Umbilical cord (tissue), 2 donors: Measurements from ENCODE around the gene PVR. TPM values are rescaled to one million over a fixed set of nuclear protein-coding genes. Genes with fewer than 3 reads are reported as not detected.
"Not testable (repeated sequence)": the region's sequence is repeated elsewhere in the genome, so short reads cannot be mapped to it uniquely, and the experiment has no call there.

ENCODE experiments used
- DNase-seq: peaks from one replicate; pipeline ENCODE4 v3.0.0-alpha.2; 2015; ENCODE audit warnings: low spot score
- total RNA-seq: library from RNA; depleted of rRNA; stranded (reverse); fragments of >200 nt; gene quantifications from one replicate; pipeline ENCODE4 v1.2.3, GENCODE V29; 2014; ENCODE audit warnings: low replicate concordance; ENCODE audit not compliant: insufficient read depth

PVR gene
- total RNA-seq, 1 donor from 2014 or later: 38.0 TPM

DNA sequence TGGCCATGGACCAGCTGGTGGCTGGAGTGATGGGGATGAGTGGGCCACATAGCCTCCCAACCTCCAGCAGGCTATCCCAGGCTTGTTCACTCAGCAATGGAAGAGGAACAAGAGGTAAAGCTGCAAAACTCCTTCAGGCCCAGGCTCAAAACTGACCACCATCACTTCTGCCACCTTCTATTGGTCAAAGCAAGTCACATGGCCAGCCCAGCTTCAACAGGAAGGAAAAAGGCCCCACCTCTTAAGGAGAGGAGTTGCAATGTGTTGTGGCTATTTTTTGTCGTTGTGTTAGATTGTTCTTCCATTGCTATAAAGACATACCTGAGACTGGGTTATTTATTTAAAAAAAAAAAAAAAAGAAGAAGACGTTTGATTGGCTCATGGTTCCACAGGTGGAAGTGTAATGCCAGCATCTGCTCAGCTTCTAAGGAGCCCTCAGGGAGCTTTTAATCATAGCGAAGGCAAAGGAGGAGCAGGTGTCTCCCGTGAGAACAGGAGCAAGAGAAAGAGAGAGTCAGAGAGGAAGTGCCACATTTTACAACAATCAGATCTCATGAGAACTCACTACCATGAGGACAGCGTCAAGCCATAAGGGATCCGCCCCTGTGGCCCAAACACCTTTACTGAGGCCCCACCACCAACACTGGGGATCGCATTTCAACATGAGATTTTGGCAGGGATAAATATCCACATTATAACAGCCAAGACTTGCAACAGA lies 24.9 kb upstream of the PVR start:
- no peak for DNase-seq

GRCh38 chr19:44620667-44621066 lies 23.0 kb upstream of the PVR start:
- DNase-seq: no peak

GRCh38 chr19:44621367-44621766 lies 22.3 kb upstream of the PVR start:
- no peak for DNase-seq

GRCh38 chr19:44623080-44623479 lies 20.6 kb upstream of the PVR start:
- DNase-seq: peak; percentile 17

- no peak for DNase-seq
These were observed 20.1 kb upstream of the PVR start for GRCh38 chr19:44623626-44624025.

GRCh38 chr19:44624840-44625354 lies 18.8 kb upstream of the PVR start:
- DNase-seq: no peak

GRCh38 chr19:44625637-44626036 lies 18.1 kb upstream of the PVR start:
- not testable (repeated sequence) for DNase-seq

- DNase-seq: peak; percentile 11
These were observed 17.6 kb upstream of the PVR start for GRCh38 chr19:44626048-44626624.

DNA sequence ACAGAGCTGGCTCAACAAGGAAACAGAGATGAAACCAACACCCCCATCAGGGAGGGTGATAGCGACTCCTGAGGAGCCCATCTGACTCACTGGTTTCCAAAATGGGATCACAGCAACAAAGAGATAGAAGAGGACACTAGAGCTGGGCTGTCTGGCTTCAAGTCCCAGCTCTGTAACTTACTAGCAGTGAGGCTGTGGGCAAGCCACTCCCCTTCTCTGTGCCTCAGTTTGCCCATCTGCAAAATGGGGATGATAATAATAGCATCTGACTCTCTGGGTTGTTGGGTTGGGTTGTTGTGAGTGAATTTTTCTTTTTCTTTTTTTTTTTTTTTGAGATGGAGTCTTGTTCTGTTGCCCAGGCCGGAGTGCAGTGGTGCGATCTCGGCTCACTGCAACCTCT lies 16.1 kb upstream of the PVR start:
- DNase-seq: no peak

GRCh38 chr19:44628793-44629192 lies 14.9 kb upstream of the PVR start:
- DNase-seq: no peak

DNA sequence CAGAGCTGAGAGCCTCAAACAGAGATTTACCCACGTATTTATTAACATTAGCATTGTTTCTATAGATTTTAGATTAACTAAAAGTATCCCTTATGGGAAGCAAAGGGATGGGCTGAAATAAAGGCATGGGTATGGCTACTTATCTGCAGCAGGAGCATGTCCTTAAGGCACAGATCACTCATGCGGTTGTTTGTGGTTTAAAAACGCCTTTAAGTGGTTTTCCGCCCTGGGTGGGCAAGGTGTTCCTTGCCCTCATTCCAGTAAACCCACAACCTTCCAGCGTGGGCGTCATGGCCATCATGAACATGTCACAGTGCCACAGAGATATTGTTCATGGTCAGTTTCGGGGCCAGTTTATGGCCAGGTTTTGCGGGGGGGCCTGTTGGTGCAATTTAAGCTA lies 12.1 kb upstream of the PVR start:
- not testable (repeated sequence) for DNase-seq

GRCh38 chr19:44634058-44634457 lies 9.7 kb upstream of the PVR start:
- DNase-seq: peak; percentile 16

GRCh38 chr19:44634785-44635184 lies 8.9 kb upstream of the PVR start:
- no peak for DNase-seq

DNA sequence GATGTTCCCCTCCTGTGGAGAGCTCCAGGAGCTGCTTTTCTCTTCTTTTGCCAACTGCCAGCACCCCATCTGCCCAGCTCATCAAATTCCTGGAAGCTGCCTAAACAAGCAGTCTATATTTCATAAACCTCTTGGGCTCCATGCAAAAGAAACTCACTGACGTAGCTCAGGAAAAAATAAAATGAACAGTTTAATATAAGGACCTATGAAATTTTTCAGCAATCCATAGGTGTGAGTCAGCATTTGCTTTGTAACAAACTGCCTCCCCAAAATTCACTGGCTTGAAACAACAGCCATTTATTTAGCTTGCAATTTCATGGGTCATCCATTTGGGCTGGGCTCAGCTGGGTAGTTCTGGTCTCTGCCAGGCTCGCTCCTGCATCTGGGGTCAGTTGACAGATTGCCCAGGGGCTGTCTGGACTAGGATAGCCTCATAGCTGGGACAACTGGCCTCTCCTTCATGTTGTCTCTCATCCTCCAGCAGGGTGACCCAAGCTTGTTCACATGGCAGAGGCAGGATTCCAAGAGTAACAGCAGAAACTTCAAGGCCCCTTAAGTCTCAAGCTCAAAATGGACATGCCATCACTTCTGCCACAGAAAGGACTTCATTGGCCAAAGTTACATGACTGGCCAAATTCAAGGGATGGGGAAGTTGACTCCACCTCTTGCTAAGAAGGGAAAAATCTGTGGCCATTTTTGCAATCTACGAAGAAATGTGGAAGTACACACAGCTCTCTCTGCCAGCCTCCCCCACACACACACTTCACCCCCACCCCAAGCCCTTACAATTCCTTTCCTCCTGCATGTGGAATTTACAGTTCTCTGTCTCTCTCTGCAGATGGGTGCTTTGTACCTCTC lies 7.9 kb upstream of the PVR start:
- peak; percentile 23 for DNase-seq

DNA sequence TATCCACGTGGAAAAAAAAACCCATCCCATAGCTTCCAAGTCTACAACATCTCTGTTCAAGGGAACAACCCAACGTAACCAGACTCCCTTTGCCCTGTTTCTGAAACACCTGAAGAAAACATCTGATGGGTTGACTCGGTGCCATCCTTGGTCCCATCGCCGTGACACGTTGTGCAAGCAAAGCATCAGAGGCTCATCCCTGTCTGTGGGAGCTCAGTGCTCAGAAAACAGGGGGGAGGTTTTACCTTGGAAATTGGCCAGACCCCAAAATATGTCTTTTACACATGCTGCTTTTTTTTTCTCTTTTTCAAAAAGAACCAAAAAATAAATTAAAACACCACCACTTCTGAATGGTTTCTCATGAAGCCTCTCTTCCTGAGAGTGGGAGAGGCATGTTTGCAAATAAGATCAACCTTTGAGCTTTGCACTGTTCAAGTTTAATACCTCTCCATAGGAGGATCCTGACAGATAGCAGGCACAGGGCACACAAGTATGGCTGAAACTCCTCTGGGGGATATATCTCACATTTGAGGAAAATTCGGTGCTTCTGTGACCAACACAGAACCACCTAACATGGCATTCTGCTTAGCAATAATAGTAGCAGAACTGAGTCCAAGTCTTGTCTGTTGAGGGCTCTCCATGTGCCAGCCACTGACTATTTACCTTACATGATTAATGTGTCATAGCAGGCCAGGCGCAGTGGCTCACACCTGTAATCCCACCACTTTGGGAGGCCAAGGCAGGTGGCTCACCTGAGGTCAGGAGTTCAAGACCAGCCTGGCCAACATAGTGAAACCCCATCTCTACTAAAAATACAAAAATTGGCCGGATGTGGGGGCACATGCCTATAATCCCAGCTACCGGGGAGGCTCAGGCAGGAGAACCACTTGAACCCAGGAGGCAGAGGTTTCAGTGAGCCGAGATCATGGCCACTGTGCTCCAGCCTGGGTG lies 7.0 kb upstream of the PVR start:
- DNase-seq: no peak

GRCh38 chr19:44637390-44637764 lies 6.3 kb upstream of the PVR start:
- no peak for DNase-seq

DNA sequence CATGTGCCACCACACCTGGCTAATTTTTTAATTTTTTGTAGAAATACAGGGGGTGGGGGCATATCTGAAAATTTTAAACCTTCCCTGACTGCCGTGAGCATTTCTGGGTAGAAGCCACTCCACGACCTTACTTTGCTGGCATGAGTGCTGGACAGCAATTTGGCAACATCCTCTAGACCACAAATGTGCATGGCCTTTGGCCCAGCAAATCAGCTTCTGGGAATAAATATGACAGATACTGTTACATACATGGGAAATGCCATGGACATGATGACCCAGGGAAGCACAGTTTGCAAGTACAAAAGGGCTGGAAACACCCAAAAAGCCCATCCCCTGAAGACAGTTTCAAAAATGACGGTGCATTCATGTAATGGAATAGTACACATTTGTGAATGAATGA lies 3.2 kb upstream of the PVR start:
- no peak for DNase-seq

GRCh38 chr19:44641501-44642265 lies 2.0 kb upstream of the PVR start:
- no peak for DNase-seq

DNA sequence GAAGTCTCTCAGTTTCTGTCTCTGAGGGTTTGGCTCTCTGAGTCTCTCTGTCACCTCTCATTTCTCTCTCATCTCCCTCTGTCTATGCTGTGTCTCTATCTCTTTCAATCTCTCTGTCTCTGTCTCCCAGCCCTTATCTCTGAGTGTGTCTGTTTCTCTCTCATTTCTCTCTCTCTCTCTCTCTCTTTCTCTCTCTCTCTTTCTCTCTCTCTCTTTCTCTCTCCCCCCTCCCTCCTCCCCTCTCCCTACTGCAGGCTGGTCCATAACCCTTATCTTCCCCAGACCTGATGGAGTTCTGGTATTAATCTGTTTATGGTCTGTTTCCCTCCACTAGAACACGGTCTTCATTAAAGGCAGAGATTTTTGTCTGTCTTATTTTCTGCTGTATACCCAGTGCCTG lies 1.3 kb upstream of the PVR start:
- peak; percentile 10 for DNase-seq

DNA sequence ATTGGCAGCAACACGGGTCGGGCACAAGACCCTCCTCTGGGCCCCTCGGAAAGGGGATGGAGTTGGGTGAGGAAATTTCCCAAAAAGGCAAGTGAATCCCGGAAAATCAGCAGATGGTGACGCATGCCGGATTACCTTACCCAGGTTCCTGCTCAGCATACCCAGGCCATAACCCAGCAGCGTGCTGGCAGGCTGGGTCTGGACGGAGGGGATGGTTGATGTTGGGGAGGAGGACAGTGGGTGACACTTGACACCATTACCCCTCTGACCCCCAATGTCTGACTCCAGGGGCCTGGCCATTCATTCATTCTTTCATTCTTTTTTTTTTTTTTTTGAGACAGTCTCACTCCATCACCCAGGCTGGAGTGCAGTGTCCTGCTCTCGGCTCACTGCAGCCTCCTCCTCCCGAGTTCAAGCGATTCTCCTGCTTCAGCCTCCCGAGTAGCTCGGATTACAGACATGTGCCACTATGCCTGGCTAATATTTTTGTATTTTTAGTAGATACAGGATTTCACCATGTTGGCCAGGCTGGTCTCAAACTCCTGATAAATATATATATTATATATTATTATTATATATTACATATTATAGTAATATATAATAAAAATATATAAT lies 799 bp downstream of the PVR start:
- DNase-seq: peak; percentile 47
